Jurkat, Clone E6-1 (cell line): ENCODE data around the gene SSC5D.
"Not testable (repeated sequence)": the region's sequence is repeated elsewhere in the genome, so short reads cannot be mapped to it uniquely, and the experiment has no call there.

Experiments
- DNase-seq: peaks from one replicate; pipeline ENCODE4 v3.0.0-alpha.2; 2011; ENCODE audit warnings: low read depth, low spot score
- H3K4me3 ChIP-seq: 2 replicates; pipeline ENCODE4 v1.5.1; 2011; ENCODE audit warnings: mild to moderate bottlenecking, low read length, control low read depth, moderate library complexity

SSC5D gene

DNA sequence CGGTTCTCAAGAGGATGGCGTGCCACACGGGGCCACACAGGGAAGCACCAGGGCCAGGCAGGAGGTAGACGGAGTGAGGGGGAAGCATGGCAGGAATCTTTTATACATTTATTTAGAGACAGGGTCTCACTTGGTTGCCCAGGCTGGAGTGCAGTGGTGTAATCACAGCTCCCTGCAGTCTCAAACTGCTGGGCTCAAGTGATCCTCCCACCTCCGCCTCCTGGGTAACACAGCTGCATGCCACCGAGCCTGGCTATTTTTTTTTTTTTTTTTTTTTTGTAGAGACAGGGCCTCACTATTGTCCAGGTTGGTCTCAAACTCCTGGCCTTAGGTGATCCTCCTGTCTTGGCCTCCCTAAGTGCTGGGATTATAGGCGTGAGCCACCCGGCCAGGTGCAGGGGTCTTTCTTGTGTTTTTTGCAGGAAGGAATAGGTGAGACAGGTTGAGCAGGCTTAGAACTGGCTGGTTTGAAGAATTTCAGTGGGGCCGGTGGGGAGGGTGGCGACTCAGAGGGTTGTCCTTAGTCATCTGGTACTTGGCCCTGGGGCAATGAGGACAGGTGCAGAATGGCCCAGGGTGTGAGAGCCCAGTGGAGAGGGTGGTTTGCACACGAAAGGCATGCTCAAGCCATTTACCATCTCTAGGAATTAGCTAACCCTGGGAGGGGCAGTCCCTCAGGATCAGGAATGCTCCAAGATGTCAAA is 7.6 kb downstream of the SSC5D start:
- H3K4me3 ChIP-seq: no peak overlapping the region
- DNase-seq: no peak

DNA sequence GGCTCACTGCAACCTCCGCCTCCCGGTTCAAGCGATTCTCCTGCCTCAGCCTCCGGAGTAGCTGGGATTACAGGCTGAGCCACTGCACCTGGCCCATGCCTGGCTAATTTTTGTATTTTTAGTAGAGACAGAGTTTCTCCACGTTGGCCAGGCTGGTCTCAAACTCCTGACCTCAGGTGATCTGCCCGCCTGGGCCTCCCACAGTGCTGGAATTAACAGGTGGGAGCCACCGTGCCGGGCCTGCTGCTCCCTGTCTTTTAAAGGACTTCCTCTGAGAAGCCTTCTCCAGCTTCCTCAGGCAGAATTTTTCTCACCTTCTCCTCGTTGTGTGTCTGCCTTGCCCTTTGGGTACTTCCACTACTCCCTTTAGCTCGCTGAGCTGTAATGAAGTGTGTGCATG is 8.6 kb downstream of the SSC5D start:
- H3K4me3 ChIP-seq, DNase-seq: not testable (repeated sequence)

- H3K4me3 ChIP-seq: no peak overlapping the region
- DNase-seq: no peak
Observed at GRCh38 chr19:55497763-55498162, 9.5 kb downstream of the SSC5D start.

GRCh38 chr19:55498246-55498840 is 10.1 kb downstream of the SSC5D start:
- H3K4me3 ChIP-seq: no peak overlapping the region
- DNase-seq: no peak

DNA sequence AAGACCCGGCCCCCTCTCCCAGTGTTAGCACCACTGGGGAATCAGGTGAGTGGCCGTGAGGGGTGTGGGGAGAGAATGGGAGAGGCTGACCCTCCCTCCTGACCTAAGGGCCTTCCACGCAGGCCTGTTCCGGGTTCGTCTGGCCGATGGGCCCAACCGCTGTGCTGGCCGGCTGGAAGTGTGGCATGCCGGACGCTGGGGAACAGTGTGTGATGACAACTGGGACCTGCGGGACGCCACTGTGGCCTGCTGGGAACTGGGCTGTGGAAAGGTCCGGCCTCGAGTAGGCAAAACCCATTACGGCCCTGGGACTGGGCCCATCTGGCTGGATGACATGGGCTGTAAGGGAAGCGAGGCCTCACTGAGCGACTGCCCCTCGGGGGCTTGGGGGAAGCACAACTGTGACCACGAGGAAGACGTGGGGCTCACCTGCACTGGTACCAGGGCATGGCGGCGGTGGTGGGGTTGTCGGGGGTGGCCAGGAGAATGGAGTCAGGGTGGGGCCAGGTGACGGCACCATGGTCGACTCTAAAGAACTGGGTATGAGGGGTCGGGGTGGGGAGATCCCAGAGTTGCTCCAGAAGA is 12.2 kb downstream of the SSC5D start:
- H3K4me3 ChIP-seq: no peak overlapping the region
- DNase-seq: no peak

DNA sequence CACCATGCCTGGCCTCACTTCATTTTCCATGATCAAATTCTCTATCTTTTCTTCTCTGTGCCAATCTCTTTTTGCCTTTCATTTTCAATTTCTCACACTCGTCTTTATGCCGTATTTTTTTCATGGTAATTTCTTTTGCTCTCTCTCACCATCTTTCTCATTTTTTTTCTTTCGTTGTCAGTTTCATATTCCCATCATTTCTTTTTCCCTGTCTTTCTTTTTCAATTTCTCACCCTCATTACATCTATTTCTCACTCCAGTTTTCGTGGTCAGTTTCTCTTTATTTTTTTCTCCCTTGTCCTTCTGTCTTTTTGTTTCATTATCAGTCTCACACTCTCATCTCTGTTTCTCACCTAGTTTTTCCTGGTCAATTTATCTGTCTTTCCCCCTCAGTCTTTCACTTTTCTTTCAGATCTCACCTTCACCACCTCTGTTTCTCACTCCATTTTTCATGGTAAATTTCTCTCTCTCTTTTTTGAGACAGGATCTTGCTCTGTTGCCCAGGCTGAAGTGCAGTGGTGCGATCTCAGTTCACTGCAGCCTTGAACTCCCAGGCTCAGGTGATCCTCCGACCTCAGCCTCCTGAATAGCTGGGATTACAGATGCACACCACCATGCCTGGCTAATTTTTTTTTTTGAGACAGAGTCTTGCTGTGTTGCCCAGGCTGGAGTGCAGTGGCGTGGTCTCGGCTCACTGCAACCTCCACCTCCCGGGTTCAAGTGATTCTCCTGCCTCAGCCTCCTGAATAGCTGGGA is 14.1 kb downstream of the SSC5D start:
- no peak for DNase-seq
- H3K4me3 ChIP-seq: no peak overlapping the region

DNA sequence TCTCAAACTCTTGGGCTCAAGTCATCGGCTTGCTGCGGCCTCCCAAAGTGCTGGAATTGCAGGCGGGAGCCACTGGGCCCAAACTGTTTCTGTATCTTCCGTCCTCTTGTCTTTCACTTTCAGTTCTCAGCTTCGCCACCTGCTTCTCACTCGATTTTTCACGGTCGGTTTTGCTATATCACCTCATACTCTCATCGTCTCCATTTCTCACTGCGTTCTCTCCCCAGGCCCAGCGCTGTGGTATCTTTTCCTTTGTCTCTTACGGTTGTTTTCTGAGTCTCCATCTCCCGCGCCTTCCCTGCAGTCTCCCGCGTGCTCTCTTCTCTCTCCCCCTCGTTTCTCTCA is 14.9 kb downstream of the SSC5D start:
- no peak for DNase-seq
- no peak overlapping the region for H3K4me3 ChIP-seq

DNA sequence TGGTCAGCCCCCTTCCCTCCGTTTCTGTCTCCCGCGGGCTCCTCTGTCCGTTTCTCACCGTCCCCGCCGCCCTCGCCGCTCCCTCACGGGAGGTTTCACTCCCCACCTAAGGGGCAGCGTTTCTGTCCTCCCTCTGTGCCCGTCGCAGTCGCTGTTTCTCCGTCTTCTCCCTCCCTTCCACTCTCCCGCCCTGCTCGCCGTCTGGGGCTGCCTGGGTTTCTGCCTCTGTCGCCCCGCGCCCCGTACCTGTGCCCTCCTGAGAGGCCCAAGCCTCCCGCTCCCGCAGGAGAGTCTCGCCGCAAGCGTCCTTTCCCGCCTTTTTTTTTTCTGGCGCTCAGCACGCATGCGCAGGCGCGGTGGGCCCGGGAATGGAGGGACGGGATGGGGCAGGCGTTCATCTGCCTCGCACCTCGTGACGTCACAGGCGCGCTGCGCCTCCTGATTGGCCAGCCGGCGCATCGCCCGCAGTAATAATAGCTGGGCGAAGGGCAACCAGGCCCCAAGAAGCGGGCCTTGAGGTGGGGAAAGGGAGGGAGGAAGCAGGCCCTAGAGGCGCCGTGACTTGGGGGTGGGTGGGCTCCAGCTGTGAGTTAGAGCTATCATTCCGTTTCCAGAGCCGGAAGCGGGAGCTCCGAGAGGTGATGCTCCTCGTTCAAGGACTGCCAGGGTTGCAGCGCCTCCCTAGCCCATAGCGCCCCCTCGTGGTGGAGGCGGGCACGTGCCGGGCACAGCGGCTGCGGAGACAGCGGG is 15.4 kb downstream of the SSC5D start:
- DNase-seq: peak; percentile 92
- H3K4me3 ChIP-seq: peak overlapping the region; percentile 51

GRCh38 chr19:55504252-55504603 is 16.0 kb downstream of the SSC5D start:
- peak overlapping the region; percentile 51 for H3K4me3 ChIP-seq
- DNase-seq: no peak

DNA sequence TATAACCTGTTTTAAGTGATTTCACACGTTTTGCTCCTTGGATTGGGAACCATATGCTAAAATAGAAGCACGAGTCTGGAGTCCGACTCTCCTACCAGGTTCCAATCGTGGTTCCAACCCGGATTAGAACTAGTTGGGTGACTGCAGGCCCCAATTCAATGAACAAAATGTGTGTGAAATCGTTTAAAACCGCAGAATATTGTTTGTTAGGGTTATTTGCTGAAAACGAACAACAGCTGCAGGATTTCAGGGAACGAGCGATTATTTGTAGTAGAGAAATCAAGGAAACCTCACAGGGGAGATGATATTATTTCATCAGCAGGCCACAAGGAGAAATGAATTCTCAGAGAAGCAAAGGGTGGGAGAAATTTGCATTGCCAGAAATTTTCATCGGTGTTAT is 16.7 kb downstream of the SSC5D start:
- no peak overlapping the region for H3K4me3 ChIP-seq
- DNase-seq: no peak

GRCh38 chr19:55508120-55508519 is 19.9 kb downstream of the SSC5D start:
- no peak overlapping the region for H3K4me3 ChIP-seq

DNA sequence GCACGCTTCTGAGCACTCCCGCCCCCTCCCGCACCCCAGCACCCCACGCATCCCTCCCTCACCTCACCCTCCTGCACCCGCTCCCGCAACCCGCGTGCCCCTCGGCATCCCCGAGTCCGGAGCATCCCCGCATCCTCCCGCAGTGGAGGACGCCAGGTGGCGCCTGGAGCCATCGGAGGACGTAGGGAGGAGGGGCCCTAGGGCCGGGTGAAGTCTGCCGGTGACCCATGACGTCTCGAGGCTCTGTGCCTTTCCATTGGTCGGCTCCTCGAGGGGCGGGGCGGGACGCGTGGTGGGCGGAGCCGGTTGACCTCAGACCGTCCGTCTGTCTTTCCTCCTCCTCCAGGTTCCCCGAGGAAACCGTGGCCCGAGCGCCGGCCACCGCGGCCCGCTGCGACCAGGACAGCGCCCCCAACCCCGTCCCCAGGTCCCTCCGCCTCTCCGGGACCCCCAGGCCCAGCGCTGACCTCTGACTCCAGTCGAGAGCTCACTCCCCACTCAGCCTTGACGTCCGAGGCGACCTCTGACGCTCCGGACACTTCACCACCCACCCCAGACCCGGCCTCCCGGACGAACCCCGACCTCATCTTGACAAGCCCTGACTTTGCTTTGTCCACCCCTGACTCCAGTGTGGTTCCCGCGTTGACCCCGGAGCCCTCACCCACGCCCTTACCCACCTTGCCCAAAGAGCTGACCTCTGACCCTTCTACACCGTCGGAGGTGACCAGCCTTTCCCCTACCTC is 28.8 kb downstream of the SSC5D start:
- H3K4me3 ChIP-seq: peak overlapping the region; percentile 27
- peak; percentile 81 for DNase-seq

More at GRCh38 chr19:55508120-55508519, 19.9 kb downstream of the SSC5D start:
- no peak for DNase-seq

GRCh38 chr19:55519451-55520311 is 31.4 kb downstream of the SSC5D start:
- DNase-seq: no peak
- H3K4me3 ChIP-seq: no peak overlapping the region

- DNase-seq: no peak
- H3K4me3 ChIP-seq: no peak overlapping the region
Observed at GRCh38 chr19:55520691-55521292, 32.6 kb downstream of the SSC5D start.

DNA sequence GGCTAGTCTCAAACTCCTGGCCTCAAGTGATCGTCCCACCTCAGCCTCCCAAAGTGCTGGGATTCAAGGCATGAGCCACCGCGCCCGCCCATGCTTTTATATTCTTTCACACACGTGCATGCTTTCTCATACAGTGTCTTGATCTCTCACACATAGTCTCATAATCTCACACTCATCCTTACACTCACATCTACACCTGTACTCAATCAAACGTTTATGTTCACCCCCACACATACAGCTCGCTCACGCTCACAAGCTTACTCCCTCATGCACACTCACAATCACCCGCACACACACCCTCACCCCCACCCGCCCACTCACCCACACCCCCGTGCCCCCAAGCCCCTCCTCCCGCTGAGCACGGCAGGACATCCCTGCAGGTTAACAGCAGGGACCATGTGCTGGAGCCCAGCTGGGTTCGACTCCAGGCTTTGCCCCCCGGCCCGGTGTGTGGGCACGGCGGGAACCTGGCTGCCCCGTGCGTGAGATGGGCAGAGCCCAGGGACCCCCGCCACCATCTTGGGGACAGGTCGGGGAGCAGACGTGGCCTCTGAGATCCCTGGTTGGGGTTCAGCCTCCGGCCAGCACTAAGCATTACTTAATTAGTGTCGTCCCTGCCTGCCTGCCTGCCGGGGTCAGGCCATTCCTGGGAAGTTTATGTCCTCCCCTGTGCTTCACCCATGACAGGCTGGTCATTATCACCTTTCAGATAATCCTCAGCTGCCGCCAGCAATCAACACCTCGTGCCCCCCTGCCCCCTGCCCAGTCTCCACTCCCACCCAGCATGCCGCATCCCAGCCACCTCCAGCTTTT is 37.3 kb downstream of the SSC5D start:
- H3K4me3 ChIP-seq: no peak overlapping the region
- DNase-seq: no peak

DNA sequence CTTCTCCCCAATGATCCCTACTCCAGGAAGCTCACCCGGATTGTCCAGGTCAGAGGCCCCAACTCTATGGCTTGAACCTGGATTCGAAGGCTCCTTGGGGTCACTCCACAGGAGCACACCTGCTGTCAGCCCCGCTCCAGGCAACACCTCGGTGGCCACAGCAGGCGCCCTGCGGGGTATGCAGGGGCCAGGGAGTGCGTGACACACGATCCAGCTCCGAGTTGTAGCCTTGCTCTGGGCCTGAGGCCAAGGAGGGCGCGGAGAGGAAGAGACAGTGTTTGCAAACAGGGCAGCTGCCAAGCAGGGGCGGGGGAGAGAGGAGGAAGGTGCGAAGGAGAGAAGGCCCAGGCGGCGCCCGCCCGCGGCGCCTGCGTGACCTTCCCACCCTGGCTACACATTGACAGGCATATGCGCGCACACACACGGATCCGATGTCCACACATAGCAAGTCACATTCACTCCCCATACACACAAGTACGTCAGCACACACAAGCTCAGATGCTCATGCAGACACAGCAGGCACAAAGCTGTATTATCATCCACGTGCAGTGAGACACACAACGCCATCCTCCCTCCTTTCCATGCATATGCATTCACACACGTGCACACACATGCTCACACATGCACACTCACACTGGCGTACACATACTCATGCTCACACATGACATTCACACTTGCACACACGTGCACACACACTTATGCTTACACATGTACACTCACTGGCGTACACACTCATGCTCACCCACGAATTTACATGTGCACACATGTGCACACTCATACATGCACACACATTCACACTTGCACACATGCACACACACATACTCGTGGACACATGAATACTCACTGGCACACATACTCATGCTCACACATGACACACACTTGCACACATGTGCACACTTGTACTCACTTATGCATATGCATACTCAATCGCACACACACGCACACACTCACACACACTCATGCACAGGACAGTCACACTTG is 38.3 kb downstream of the SSC5D start:
- H3K4me3 ChIP-seq: no peak overlapping the region
- no peak for DNase-seq
